ENCODE data around the gene MRPS10. TPM values are rescaled to one million over a fixed set of nuclear protein-coding genes. Genes with fewer than 3 reads are reported as not detected.

The MRPS10 gene
- total and polyA plus RNA-seq, 10 of the 15 experiments (the other 5 are each of a cell fraction or from before 2014, with no cell fraction given): 28.5 to 83.3 (median 52.8) TPM

GRCh38 chr6:42162812-42163211, 54.8 kb downstream of the MRPS10 start:
- CTCF ChIA-PET: interaction anchor here (0.5 to 1.5 kb wide), 2 partner anchors 52 to 489 kb away, joined by 3 to 4 read pairs; no protein-coding TSS in a partner anchor

More at GRCh38 chr6:42162812-42163211, 54.8 kb downstream of the MRPS10 start:
- Histone ChIP-seq H3K9ac (ENCODE audit: control insufficient read depth, insufficient read depth, low read length) (no peak overlapping the region), H3K4me3 (no peak overlapping the region), H4K20me1 (ENCODE audit: control insufficient read depth, insufficient read depth) (no peaks in the 10 kb centered on the region), H3K36me3 (ENCODE audit: control insufficient read depth in 2 of 2, insufficient read depth in 2 of 2, low read length in 1 of 2) (no peaks in the 10 kb centered on the region), H3K27me3 (replicated peaks in 1 of 2; ENCODE audit: control insufficient read depth in 2 of 2, insufficient read depth in 2 of 2, low read length in 1 of 2) (peaks cover 0 to 2% of the 10 kb centered on the region in 2 experiments; a peak in 2 of 4 replicates), H3K79me2 (ENCODE audit: control insufficient read depth, insufficient read depth, low read length) (no peaks in the 10 kb centered on the region), H3K4me1 (ENCODE audit: control insufficient read depth, insufficient read depth, low read length) (no peaks in the 10 kb centered on the region), H3K9me3 (replicated peaks; ENCODE audit: control insufficient read depth, insufficient read depth, low read length) (no peaks in the 10 kb centered on the region), H3K4me2 (ENCODE audit: control insufficient read depth, insufficient read depth) (no peak overlapping the region), H3K27ac (ENCODE audit: control insufficient read depth, insufficient read depth) (no peak overlapping the region), H2AFZ (ENCODE audit: control insufficient read depth, low read depth, low read length) (no peak overlapping the region)
- in situ Hi-C loops (cut with MboI) (no loop called here), intact Hi-C loops (cut with micrococcal nuclease; ENCODE audit: unreplicated experiment) (no loop called here)
- ATAC-seq: no peak
- BruUV-seq (replicated peaks): no TSS peak
- TF ChIP-seq SMARCA5 (IDR thresholded peaks at IDR 0.05): no peak
- no peak for TF ChIP-seq FOXK2 (IDR thresholded peaks at IDR 0.05)
- no peak for TF ChIP-seq HCFC1 (IDR thresholded peaks at IDR 0.05; ENCODE audit: low read length)
- no peak for TF ChIP-seq BMI1 (IDR thresholded peaks at IDR 0.05; ENCODE audit: borderline replicate concordance)
- no peak for TF ChIP-seq CBX3 (IDR thresholded peaks at IDR 0.05; ENCODE audit: borderline replicate concordance, low read depth)
- TF ChIP-seq TBL1XR1 (IDR thresholded peaks at IDR 0.05; ENCODE audit: low read depth, low read length): no peak
- no peak for TF ChIP-seq CBFB (IDR thresholded peaks at IDR 0.05; ENCODE audit: low read depth)
- no peak for TF ChIP-seq CHD1 (IDR thresholded peaks at IDR 0.05; ENCODE audit: low read depth, low read length)
- TF ChIP-seq TCF7 (IDR thresholded peaks at IDR 0.05; ENCODE audit: borderline replicate concordance): no peak
- no peak for TF ChIP-seq REST (IDR thresholded peaks at IDR 0.05; ENCODE audit: low read depth, low read length)
- TF ChIP-seq NBN (IDR thresholded peaks at IDR 0.05): no peak
- TF ChIP-seq ATF3 (IDR thresholded peaks at IDR 0.05; ENCODE audit: borderline replicate concordance, extremely low read depth, low read depth, low read length): no peak
- TF ChIP-seq USF1 (IDR thresholded peaks at IDR 0.05; ENCODE audit: borderline replicate concordance, extremely low read length, insufficient read depth, low read depth, low read length): no peak
- TF ChIP-seq ZBTB11 (CRISPR knock-in tag; IDR thresholded peaks at IDR 0.05): no peak
- no peak for TF ChIP-seq BCL3 (IDR thresholded peaks at IDR 0.05; ENCODE audit: borderline replicate concordance, insufficient read depth, low read depth, low read length, poor library complexity, severe bottlenecking)
- ChIA-PET POLR2A (interaction anchor here (0.6 kb wide), 1 partner anchor 415 kb away, joined by 3 read pairs; no protein-coding TSS in a partner anchor), SMC1A (ENCODE audit: uncharacterized antibody, unreplicated experiment) (interaction anchor here (0.5 kb wide), 1 partner anchor 72 kb away, joined by 3 read pairs; no protein-coding TSS in a partner anchor), RAD21 (ENCODE audit: unreplicated experiment) (no interaction called here)
- no peak for FAIRE-seq
- no peak for DNase-seq (ENCODE audit: low read depth, low spot score)
- 57% methylated on average over 13 of the region's 13 CpGs for WGBS (ENCODE audit: insufficient coverage, insufficient replicate concordance, low lambda C conversion rate, missing lambda C conversion rate)

Data from GM12878 (cell line).